IMR-90 (cell line): ENCODE measurements around the gene STXBP4. TPM values are rescaled to one million over a fixed set of nuclear protein-coding genes. Genes with fewer than 3 reads are reported as not detected.

Experiments used
- ATAC-seq: fragments of 200-7000 bp; cut with Tn5 transposase; 2 replicates; pipeline ENCODE4 v1.9.1; 2020; ENCODE audit warnings: low read depth, mild to moderate bottlenecking, moderate library complexity
- BruUV-seq: library from RNA; stranded (reverse); fragments of 400-500 nt; replicated peaks from 2 replicates; lab custom pipeline; 2021; lab: Mats Ljungman, UMichigan
- CTCF ChIA-PET: fragments of 300-600 bp; formaldehyde crosslinking; extraction: SDS; loops from one replicate; lab custom pipeline; 2021; ENCODE audit warnings: antibody characterized with exemption; lab: Yijun Ruan, JAX
- POLR2A ChIA-PET: fragments of 300-600 bp; sonication (Branson Sonifier 250); formaldehyde crosslinking; loops from one replicate; lab custom pipeline; 2022; ENCODE audit warnings: antibody characterized with exemption; ENCODE audit not compliant: unreplicated experiment; lab: Charles Lee
- DNase-seq: peaks from one replicate; pipeline ENCODE4 v3.0.0; 2013
- H2AFZ ChIP-seq: replicated peaks from 2 replicates; pipeline ENCODE3; 2013; ENCODE audit warnings: low read length, mild to moderate bottlenecking; ENCODE audit not compliant: poor library complexity
- H2AK5ac ChIP-seq: 2 replicates; pipeline ENCODE4 v1.6.1; 2013; ENCODE audit warnings: low read depth, low read length, inconsistent platforms
- H2AK9ac ChIP-seq: replicated peaks from 2 replicates; pipeline ENCODE3; 2013; ENCODE audit warnings: mild to moderate bottlenecking, low read depth, low read length, moderate library complexity; ENCODE audit not compliant: poor library complexity
- H2BK120ac ChIP-seq: 2 replicates; pipeline ENCODE4 v1.6.1; 2013; ENCODE audit warnings: low read depth, low read length, inconsistent platforms
- H2BK15ac ChIP-seq: 3 replicates; pipeline ENCODE4 v1.6.1; 2013; ENCODE audit warnings: low read depth, low read length, inconsistent platforms
- H2BK20ac ChIP-seq: 2 replicates; pipeline ENCODE4 v1.6.1; 2013; ENCODE audit warnings: low read depth, mild to moderate bottlenecking, inconsistent platforms, low read length, moderate library complexity
- H2BK5ac ChIP-seq: 2 replicates; pipeline ENCODE4 v1.6.1; 2013; ENCODE audit warnings: mild to moderate bottlenecking, low read depth, low read length, inconsistent platforms; ENCODE audit not compliant: poor library complexity, severe bottlenecking
- H3K14ac ChIP-seq: replicated peaks from 2 replicates; pipeline ENCODE4 v1.6.1; 2013; ENCODE audit warnings: low read depth, low read length, inconsistent platforms
- H3K18ac ChIP-seq: 2 replicates; pipeline ENCODE4 v1.6.1; 2013; ENCODE audit warnings: low read depth, low read length, control low read depth
- H3K23ac ChIP-seq: 2 replicates; pipeline ENCODE4 v1.6.1; 2013; ENCODE audit warnings: low read depth, low read length, inconsistent platforms
- H3K27ac ChIP-seq: 2 replicates; pipeline ENCODE4 v1.5.1; 2013; ENCODE audit warnings: mild to moderate bottlenecking, control low read depth, low read length; ENCODE audit not compliant: insufficient read depth
- H3K27me3 ChIP-seq: 2 replicates; pipeline ENCODE4 v1.6.1; 2013; ENCODE audit warnings: low read length; ENCODE audit not compliant: control insufficient read depth, insufficient read depth
- H3K36me3 ChIP-seq: 2 replicates; pipeline ENCODE4 v1.6.1; 2013; ENCODE audit warnings: low read length, mixed read lengths; ENCODE audit not compliant: control insufficient read depth, insufficient read depth
- H3K4ac ChIP-seq: 2 replicates; pipeline ENCODE4 v1.6.1; 2013; ENCODE audit warnings: low read depth, low read length, inconsistent platforms
- H3K4me1 ChIP-seq: 2 replicates; pipeline ENCODE4 v1.6.1; 2013; ENCODE audit warnings: low read length, mixed read lengths; ENCODE audit not compliant: control insufficient read depth, insufficient read depth
- H3K4me2 ChIP-seq: 2 replicates; pipeline ENCODE4 v1.6.1; 2013; ENCODE audit warnings: low read depth, mild to moderate bottlenecking, control low read depth, low read length, moderate library complexity
- H3K4me3 ChIP-seq: 2 replicates; pipeline ENCODE4 v1.5.1; 2013; ENCODE audit warnings: low read depth, mild to moderate bottlenecking, control low read depth, low read length, moderate library complexity; ENCODE audit not compliant: insufficient read depth
- H3K56ac ChIP-seq: 2 replicates; pipeline ENCODE4 v1.6.1; 2013; ENCODE audit warnings: low read length, inconsistent platforms; ENCODE audit not compliant: insufficient read depth; ENCODE audit errors: extremely low read depth
- H3K79me1 ChIP-seq, 2 experiments: 2 replicates each; pipeline ENCODE4 v1.6.1; 2013; ENCODE audit warnings: low read length in 2 of 2, inconsistent platforms in 1 of 2, low read depth in 1 of 2
- H3K9ac ChIP-seq: 2 replicates; pipeline ENCODE4 v1.6.1; 2013; ENCODE audit warnings: low read depth, low read length, control low read depth
- H3K9me1 ChIP-seq: 2 replicates; pipeline ENCODE4 v1.6.1; 2013; ENCODE audit warnings: low read length, inconsistent platforms; ENCODE audit not compliant: insufficient read depth
- H3K9me3 ChIP-seq: 2 replicates; pipeline ENCODE4 v1.6.1; 2013; ENCODE audit warnings: low read length; ENCODE audit not compliant: control insufficient read depth, insufficient read depth
- H4K20me1 ChIP-seq: 2 replicates; pipeline ENCODE4 v1.6.1; 2013; ENCODE audit warnings: low read length, inconsistent platforms; ENCODE audit not compliant: insufficient read depth
- H4K5ac ChIP-seq: 2 replicates; pipeline ENCODE4 v1.6.1; 2013; ENCODE audit warnings: mild to moderate bottlenecking, low read depth, low read length, control low read depth
- H4K8ac ChIP-seq, 2 experiments: 2 replicates each; pipeline ENCODE4 v1.6.1; 2013; ENCODE audit warnings: low read depth in 2 of 2, low read length in 2 of 2, control low read depth in 1 of 2, inconsistent platforms in 1 of 2
- H4K91ac ChIP-seq: 2 replicates; pipeline ENCODE4 v1.6.1; 2013; ENCODE audit warnings: low read depth, low read length, inconsistent platforms; ENCODE audit not compliant: insufficient read depth
- BHLHE40 ChIP-seq: fragments of 150-350 bp; IDR thresholded peaks from 2 replicates; pipeline ENCODE4 v1.6.1; 2016; ENCODE audit warnings: mild to moderate bottlenecking, low read depth, low read length
- MAFK ChIP-seq: IDR thresholded peaks from 2 replicates; pipeline ENCODE4 v1.6.1; 2012; ENCODE audit warnings: low read depth, low read length, improper control_type of control experiment
- MAZ ChIP-seq: IDR thresholded peaks from 2 replicates; pipeline ENCODE4 v1.6.1; 2012; ENCODE audit warnings: low read depth, mild to moderate bottlenecking, low read length, improper control_type of control experiment, moderate library complexity, borderline replicate concordance
- POLR2A ChIP-seq: IDR thresholded peaks from 2 replicates; pipeline ENCODE4 v1.6.1; 2012; ENCODE audit warnings: mild to moderate bottlenecking, low read depth, low read length
- SMC3 ChIP-seq: fragments of 150-350 bp; IDR thresholded peaks from 2 replicates; pipeline ENCODE4 v1.6.1; 2016; ENCODE audit warnings: low read depth, mild to moderate bottlenecking, antibody characterized with exemption, low read length, moderate library complexity
- WGBS, 2 experiments: methylation state at CpG; one replicate each; pipeline versions ENCODE4 v1.1.5 to v1.1.7; 2013; ENCODE audit warnings: missing lambda C conversion rate in 2 of 2; ENCODE audit not compliant: insufficient read length in 1 of 2; ENCODE audit errors: extremely low coverage in 2 of 2; 5-methylcytosine and 5-hydroxymethylcytosine counted together
- dilution Hi-C: fragments of 300-500 bp; cut with HindIII; formaldehyde crosslinking; loops from one replicate; pipeline ENCODE4 v1.14.3; 2018; ENCODE audit warnings: low sequenced_read_pairs; ENCODE audit not compliant: unreplicated experiment
- in situ Hi-C: fragments of 300-500 bp; cut with MboI; formaldehyde crosslinking; loops from 3 replicates; pipeline ENCODE4 v1.14.3; 2019; ENCODE audit warnings: low sequenced_read_pairs, inconsistent platforms, mixed read lengths
- intact Hi-C: fragments of 100-400 bp; cut with micrococcal nuclease; formaldehyde crosslinking; loops from 2 replicates; pipeline ENCODE4 v1.10.0; 2022
- polyA plus RNA-seq, 3 experiments: library from polyadenylated mRNA; depleted of rRNA; stranded (reverse); fragments of >200 nt; gene quantifications; 2 replicates each; pipeline ENCODE4 v1.2.3, GENCODE V29; 2012; ENCODE audit warnings: low replicate concordance in 1 of 3
- total RNA-seq: library from RNA; depleted of rRNA; stranded (reverse); fragments of >200 nt; gene quantifications from 2 replicates; pipeline ENCODE4 v1.2.3, GENCODE V29; 2012

STXBP4 gene
- total and polyA plus RNA-seq, 2 of the 4 experiments (the other 2 are of a cell fraction) = 4.1 to 20.4 TPM

DNA sequence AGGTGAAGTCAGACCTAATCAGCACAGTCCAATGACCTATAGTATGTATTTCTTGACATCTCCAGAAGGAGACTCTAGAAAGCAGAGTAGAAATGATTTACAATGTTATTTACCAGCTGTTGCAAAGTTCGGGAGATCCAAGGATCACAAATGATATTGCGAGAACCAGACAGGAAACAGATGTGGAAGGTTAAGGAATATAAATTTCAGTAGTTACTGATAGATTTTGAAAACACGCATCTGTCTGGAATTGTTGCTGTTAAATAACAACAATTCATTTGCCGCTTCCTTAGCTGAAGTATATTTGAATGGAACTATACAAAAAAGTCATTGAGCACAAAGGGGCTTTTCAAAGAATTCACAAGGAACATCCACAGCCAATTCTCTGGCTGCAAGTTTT is 72.0 kb downstream of the STXBP4 start:
- H3K4me1 ChIP-seq = no peaks in the 10 kb centered on the region
- H4K91ac ChIP-seq = no peak overlapping the region
- peaks cover 1% of the 10 kb centered on the region; the same call in 1 of the 2 replicates for H3K36me3 ChIP-seq
- H3K27ac ChIP-seq = no peak overlapping the region
- H2BK120ac ChIP-seq = no peak overlapping the region
- H3K79me1 ChIP-seq = no peaks in the 10 kb centered on the region
- H2BK20ac ChIP-seq = no peak overlapping the region
- no peak overlapping the region for H3K18ac ChIP-seq
- CTCF ChIA-PET = no interaction called here
- DNase-seq = no peak
- no peak for TF ChIP-seq POLR2A
- no peak for TF ChIP-seq SMC3
- no peak for TF ChIP-seq MAFK
- TF ChIP-seq MAZ = no peak
- TF ChIP-seq BHLHE40 = no peak
- H3K9me1 ChIP-seq = no peaks in the 10 kb centered on the region
- no peak overlapping the region for H2AK9ac ChIP-seq
- H3K23ac ChIP-seq = no peak overlapping the region
- no peak overlapping the region for H3K4me3 ChIP-seq
- H4K20me1 ChIP-seq = no peaks in the 10 kb centered on the region
- POLR2A ChIA-PET = no interaction called here
- no peak overlapping the region for H2BK15ac ChIP-seq
- no peak overlapping the region for H3K56ac ChIP-seq
- no CpG with 5 or more reads among the region's 4 CpGs for WGBS, 2 experiments
- in situ Hi-C loops = no loop called here
- no peak overlapping the region for H4K5ac ChIP-seq
- intact Hi-C loops = no loop called here
- no peak overlapping the region for H3K9ac ChIP-seq
- BruUV-seq = no TSS peak
- no peak overlapping the region for H4K8ac ChIP-seq
- no peak for ATAC-seq
- H3K4ac ChIP-seq = no peak overlapping the region
- no peaks in the 10 kb centered on the region for H3K9me3 ChIP-seq
- H3K4me2 ChIP-seq = no peak overlapping the region
- H2AFZ ChIP-seq = no peak overlapping the region
- H2AK5ac ChIP-seq = no peak overlapping the region
- dilution Hi-C loops = no loop called here
- H3K27me3 ChIP-seq = no peaks in the 10 kb centered on the region
- H3K14ac ChIP-seq = no peak overlapping the region
- no peak overlapping the region for H2BK5ac ChIP-seq
